ENCODE results near the gene C1orf50.
"Not testable (repeated sequence)": the region's sequence is repeated elsewhere in the genome, so short reads cannot be mapped to it uniquely, and the experiment has no call there.

C1orf50 gene

GRCh38 chr1:42721926-42722325 is 45.1 kb upstream of the C1orf50 start (continued):
- TF ChIP-seq GLIS3 (CRISPR knock-in tag; IDR thresholded peaks at IDR 0.05), result no peak

GRCh38 chr1:42722403-42722802 is 44.6 kb upstream of the C1orf50 start:
- not testable (repeated sequence) for ATAC-seq

- TF ChIP-seq ARNTL (CRISPR knock-in tag; IDR thresholded peaks at IDR 0.05; ENCODE audit: borderline replicate concordance, low read depth) (no peak), ZNF8 (CRISPR knock-in tag; IDR thresholded peaks at IDR 0.05) (no peak)
- no peak; the same call in 2 of the 3 replicates for ATAC-seq
These were observed 43.5 kb upstream of the C1orf50 start for GRCh38 chr1:42723511-42723910.

GRCh38 chr1:42725820-42726219 is 41.2 kb upstream of the C1orf50 start:
- not testable (repeated sequence) for ATAC-seq

- no peak for TF ChIP-seq PPARA (CRISPR knock-in tag; IDR thresholded peaks at IDR 0.05; ENCODE audit: borderline replicate concordance)
- TF ChIP-seq ARNTL (CRISPR knock-in tag; IDR thresholded peaks at IDR 0.05; ENCODE audit: borderline replicate concordance, low read depth), result no peak
- TF ChIP-seq PATZ1 (CRISPR knock-in tag; IDR thresholded peaks at IDR 0.05; ENCODE audit: borderline replicate concordance), result no peak
- no peak for ATAC-seq
These were observed 37.0 kb upstream of the C1orf50 start for GRCh38 chr1:42730002-42730401.

GRCh38 chr1:42730988-42731387 is 36.1 kb upstream of the C1orf50 start:
- no peak; the same call in 1 of the 3 replicates for ATAC-seq
- no peak for TF ChIP-seq OSR1 (CRISPR knock-in tag; IDR thresholded peaks at IDR 0.05)
- TF ChIP-seq ZNF8 (CRISPR knock-in tag; IDR thresholded peaks at IDR 0.05), result no peak
- no peak for TF ChIP-seq SNAI2 (CRISPR knock-in tag; IDR thresholded peaks at IDR 0.05)
- TF ChIP-seq PATZ1 (CRISPR knock-in tag; IDR thresholded peaks at IDR 0.05; ENCODE audit: borderline replicate concordance), result no peak
- TF ChIP-seq TOX (CRISPR knock-in tag; IDR thresholded peaks at IDR 0.05; ENCODE audit: borderline replicate concordance), result no peak
- no peak for TF ChIP-seq ZFP3 (CRISPR knock-in tag; IDR thresholded peaks at IDR 0.05)
- no peak for TF ChIP-seq ZC3H10 (CRISPR knock-in tag; IDR thresholded peaks at IDR 0.05)
- TF ChIP-seq ISL1 (CRISPR knock-in tag; IDR thresholded peaks at IDR 0.05), result no peak
- TF ChIP-seq ESRRG (CRISPR knock-in tag; IDR thresholded peaks at IDR 0.05), result no peak
- no peak for TF ChIP-seq TCF4 (CRISPR knock-in tag; IDR thresholded peaks at IDR 0.05; ENCODE audit: borderline replicate concordance)
- no peak for TF ChIP-seq PPARA (CRISPR knock-in tag; IDR thresholded peaks at IDR 0.05; ENCODE audit: borderline replicate concordance)
- no peak for TF ChIP-seq ARNTL (CRISPR knock-in tag; IDR thresholded peaks at IDR 0.05; ENCODE audit: borderline replicate concordance, low read depth)
- no peak for TF ChIP-seq GLIS3 (CRISPR knock-in tag; IDR thresholded peaks at IDR 0.05)

GRCh38 chr1:42731585-42731984 is 35.5 kb upstream of the C1orf50 start:
- TF ChIP-seq RARB (CRISPR knock-in tag; IDR thresholded peaks at IDR 0.05) (no peak), ZFP30 (CRISPR knock-in tag; IDR thresholded peaks at IDR 0.05) (no peak), OSR1 (CRISPR knock-in tag; IDR thresholded peaks at IDR 0.05) (no peak), CSDC2 (CRISPR knock-in tag; IDR thresholded peaks at IDR 0.05) (no peak), POU6F1 (CRISPR knock-in tag; IDR thresholded peaks at IDR 0.05; ENCODE audit: borderline replicate concordance, low read depth) (no peak), ARNTL (CRISPR knock-in tag; IDR thresholded peaks at IDR 0.05; ENCODE audit: borderline replicate concordance, low read depth) (no peak), ZNF565 (CRISPR knock-in tag; conservative IDR thresholded peaks at IDR 0.05; ENCODE audit: low read depth) (no peak), PPARA (CRISPR knock-in tag; IDR thresholded peaks at IDR 0.05; ENCODE audit: borderline replicate concordance) (no peak), CREB5 (CRISPR knock-in tag; IDR thresholded peaks at IDR 0.05; ENCODE audit: low read depth) (no peak)
- no peak for ATAC-seq
